OCI-LY3 (cell line): ENCODE results near the gene BFSP1.

ENCODE experiments used
- H2AFZ ChIP-seq: fragments of 200-600, 300-600 bp; shearing (Covaris generic); 2 replicates; pipeline ENCODE4 v1.6.0; 2014; ENCODE audit warnings: antibody characterized with exemption, low read depth, low read length
- H3K27ac ChIP-seq: fragments of 200-600, 300-600 bp; sonication (generic); 2 replicates; pipeline ENCODE4 v1.5.1; 2014; ENCODE audit warnings: mild to moderate bottlenecking, low read length, moderate library complexity, mixed read lengths
- H3K27me3 ChIP-seq: fragments of 200-600, 300-600 bp; sonication (generic); 2 replicates; pipeline ENCODE4 v1.6.1; 2014; ENCODE audit warnings: low read depth, low read length, mixed read lengths
- H3K36me3 ChIP-seq: fragments of 200-600, 300-600 bp; sonication (generic); replicated peaks from 2 replicates; pipeline ENCODE3; 2014; ENCODE audit warnings: low read depth, low read length, mixed read lengths
- H3K4me1 ChIP-seq: fragments of 300-600, 200-600 bp; sonication (generic); 2 replicates; pipeline ENCODE4 v1.6.1; 2014; ENCODE audit warnings: low read length, mixed read lengths
- H3K4me2 ChIP-seq: fragments of 200-600, 300-600 bp; sonication (generic); 2 replicates; pipeline ENCODE4 v1.6.1; 2014; ENCODE audit warnings: low read length, mixed read lengths
- H3K4me3 ChIP-seq: fragments of 300-600, 200-600 bp; sonication (generic); 2 replicates; pipeline ENCODE4 v1.5.1; 2014; ENCODE audit warnings: antibody characterized with exemption, mild to moderate bottlenecking, low read length, moderate library complexity
- H3K79me2 ChIP-seq: fragments of 300-600, 200-600 bp; shearing (Covaris generic); 2 replicates; pipeline ENCODE4 v1.6.1; 2014; ENCODE audit warnings: mild to moderate bottlenecking, low read length, mixed read lengths
- H3K9ac ChIP-seq: fragments of 300-600, 200-600 bp; shearing (Covaris generic); 2 replicates; pipeline ENCODE4 v1.6.0; 2014; ENCODE audit warnings: mild to moderate bottlenecking, low read length, moderate library complexity
- H3K9me3 ChIP-seq: fragments of 200-600, 300-600 bp; shearing (Covaris generic); 2 replicates; pipeline ENCODE4 v1.6.1; 2014; ENCODE audit warnings: low read length, mixed read lengths; ENCODE audit not compliant: insufficient read depth
- H4K20me1 ChIP-seq: fragments of 200-600, 300-600 bp; sonication (generic); 2 replicates; pipeline ENCODE4 v1.6.1; 2016; ENCODE audit warnings: low read length, mixed read lengths; ENCODE audit not compliant: insufficient read depth
- CTCF ChIP-seq: fragments of 200-600, 300-600 bp; sonication (generic); IDR thresholded peaks from 2 replicates; pipeline ENCODE4 v1.5.1; 2014; ENCODE audit warnings: antibody characterized with exemption, low read length, low read depth
- EZH2phosphoT487 ChIP-seq: fragments of 200-600 bp; shearing (Covaris generic); IDR thresholded peaks from 2 replicates; pipeline ENCODE4 v1.6.1; 2018; ENCODE audit warnings: antibody characterized with exemption, mixed run types, low read depth

BFSP1 gene

GRCh38 chr20:17503301-17504065, 27.7 kb downstream of the BFSP1 start:
- Histone ChIP-seq H3K4me3 (no peak overlapping the region), H3K4me1 (peaks cover 11% of the 10 kb centered on the region), H3K27me3 (peaks cover 32% of the 10 kb centered on the region), H3K36me3 (no peaks in the 10 kb centered on the region), H4K20me1 (no peaks in the 10 kb centered on the region), H3K9me3 (no peaks in the 10 kb centered on the region), H2AFZ (no peak overlapping the region), H3K79me2 (no peaks in the 10 kb centered on the region), H3K4me2 (no peak overlapping the region), H3K27ac (no peak overlapping the region), H3K9ac (no peak overlapping the region)
- TF ChIP-seq CTCF: no peak
- no peak for TF ChIP-seq EZH2phosphoT487

- H3K27me3 ChIP-seq: peaks cover 27% of the 10 kb centered on the region
- no peaks in the 10 kb centered on the region for H4K20me1 ChIP-seq
- no peak overlapping the region for H3K4me2 ChIP-seq
- no peak overlapping the region for H3K9ac ChIP-seq
- H3K27ac ChIP-seq: no peak overlapping the region
- no peaks in the 10 kb centered on the region for H3K79me2 ChIP-seq
- H3K36me3 ChIP-seq: no peaks in the 10 kb centered on the region
- H3K4me1 ChIP-seq: peaks cover 11% of the 10 kb centered on the region
- TF ChIP-seq EZH2phosphoT487: no peak
- TF ChIP-seq CTCF: no peak
- H2AFZ ChIP-seq: no peak overlapping the region
- no peak overlapping the region for H3K4me3 ChIP-seq
- H3K9me3 ChIP-seq: no peaks in the 10 kb centered on the region
These were observed 29.1 kb downstream of the BFSP1 start for GRCh38 chr20:17502105-17502504.

DNA sequence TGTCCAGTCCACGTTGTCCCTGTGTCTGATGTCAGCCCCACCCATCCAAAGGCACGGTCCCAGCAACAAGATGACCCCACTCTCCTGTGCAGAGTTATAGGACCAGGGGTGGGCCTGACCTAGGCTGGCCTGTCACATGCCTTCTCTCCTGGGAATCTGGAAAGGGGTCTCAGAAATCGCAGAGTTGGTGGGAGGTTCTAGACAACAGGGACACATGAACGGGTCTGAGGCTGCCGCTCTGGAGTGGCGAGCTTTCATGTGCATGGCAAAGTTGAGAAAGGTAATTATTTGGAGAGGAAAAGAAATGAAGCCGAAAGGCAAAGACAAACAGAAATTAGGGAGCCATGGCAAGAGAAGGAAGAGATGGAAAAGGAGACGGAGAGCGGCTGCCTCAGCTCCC, 29.5 kb downstream of the BFSP1 start:
- H4K20me1 ChIP-seq: no peaks in the 10 kb centered on the region
- no peak overlapping the region for H3K4me2 ChIP-seq
- TF ChIP-seq EZH2phosphoT487 (no peak), CTCF (no peak)
- H3K27me3 ChIP-seq: peaks cover 27% of the 10 kb centered on the region
- H3K4me3 ChIP-seq: no peak overlapping the region
- no peaks in the 10 kb centered on the region for H3K79me2 ChIP-seq
- no peak overlapping the region for H3K27ac ChIP-seq
- no peak overlapping the region for H3K9ac ChIP-seq
- H3K9me3 ChIP-seq: no peaks in the 10 kb centered on the region
- H3K36me3 ChIP-seq: no peaks in the 10 kb centered on the region
- H2AFZ ChIP-seq: no peak overlapping the region
- H3K4me1 ChIP-seq: peaks cover 7% of the 10 kb centered on the region

DNA sequence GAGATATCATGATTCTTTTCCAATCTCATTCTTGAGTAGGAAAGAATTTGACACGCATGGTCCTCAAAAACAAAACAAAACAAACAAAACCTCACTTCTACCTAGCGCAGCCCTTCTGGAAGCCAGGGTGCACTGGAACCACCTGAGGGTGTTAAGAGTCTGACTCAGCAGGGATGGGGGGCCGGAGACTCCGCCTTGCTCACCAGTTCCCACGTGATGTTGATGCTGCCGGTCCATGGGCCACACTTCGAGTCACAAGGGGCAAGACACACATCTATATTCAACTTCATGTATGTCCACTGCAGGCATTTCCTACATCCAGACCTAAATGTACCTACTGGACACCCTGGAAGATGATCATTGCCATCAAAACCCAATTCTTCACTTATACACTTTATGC, 30.4 kb downstream of the BFSP1 start:
- no peak overlapping the region for H2AFZ ChIP-seq
- no peak overlapping the region for H3K4me3 ChIP-seq
- no peak overlapping the region for H3K27ac ChIP-seq
- H3K9ac ChIP-seq: no peak overlapping the region
- no peak overlapping the region for H3K4me2 ChIP-seq
- TF ChIP-seq CTCF: no peak
- no peak for TF ChIP-seq EZH2phosphoT487
- peaks cover 5% of the 10 kb centered on the region for H3K4me1 ChIP-seq
- no peaks in the 10 kb centered on the region for H4K20me1 ChIP-seq
- H3K9me3 ChIP-seq: no peaks in the 10 kb centered on the region
- no peaks in the 10 kb centered on the region for H3K36me3 ChIP-seq
- no peaks in the 10 kb centered on the region for H3K79me2 ChIP-seq
- peaks cover 23% of the 10 kb centered on the region for H3K27me3 ChIP-seq
